WTC11 (cell line): ENCODE data around the gene GNAS-AS1.

Source experiments
- CTCF ChIP-seq: fragments of 200-600 bp; IDR thresholded peaks from 2 replicates; pipeline ENCODE4 v1.8.0; 2022; ENCODE audit warnings: antibody characterized with exemption
- NR3C1 ChIP-seq: sonication (generic); formaldehyde crosslinking; conservative IDR thresholded peaks from 2 replicates; pipeline ENCODE4 v1.8.1; 2023; ENCODE audit warnings: low read depth, mild to moderate bottlenecking, missing genetic modification reagents

- TF ChIP-seq CTCF (no peak), NR3C1 (no peak)
These were observed 46.8 kb upstream of the GNAS-AS1 start for GRCh38 chr20:58897488-58897887.
